Esophagus muscularis mucosa (tissue), 3 donors: ENCODE data around the gene TM7SF2.

Source experiments
- POLR2AphosphoS5 ChIP-seq, 2 donors: sonication (generic); formaldehyde crosslinking; IDR thresholded peaks; one replicate each; pipeline ENCODE4 v1.6.1; 2017; ENCODE audit warnings: antibody characterized with exemption in 2 of 2
- TF ChIP-seq, protein P1 (sequence below), 3 experiments: fragments of 200-600 bp in 2 of 3; fragments of 450-650 bp in 1 of 3; sonication (generic) in 2 of 3; IDR thresholded peaks; one replicate each; pipeline ENCODE4 v1.5.1; 2017 to 2019; ENCODE audit warnings: antibody characterized with exemption in 3 of 3, mild to moderate bottlenecking in 2 of 3, moderate library complexity in 1 of 3

DNA sequence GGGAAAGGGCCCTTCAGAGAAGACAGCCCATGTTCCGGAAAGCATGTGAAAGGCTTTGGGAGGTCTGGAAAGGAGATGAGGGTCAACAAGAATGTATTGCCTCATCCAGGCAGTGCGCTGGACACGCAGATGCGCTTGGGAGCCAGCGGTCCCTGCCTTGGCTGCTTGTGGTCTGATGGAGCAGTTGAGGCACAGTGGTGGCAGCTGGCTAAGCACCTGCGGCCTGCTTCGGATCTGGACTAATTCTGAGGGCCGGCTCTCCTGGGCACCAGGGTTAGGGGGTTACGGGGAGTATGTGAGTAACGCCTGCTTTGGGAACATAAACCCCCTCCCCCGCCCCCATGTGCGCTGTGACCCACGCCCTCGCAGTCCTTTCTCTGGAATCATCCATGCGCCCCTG is 4.6 kb upstream of the TM7SF2 start:
- TF ChIP-seq, protein P1, sequence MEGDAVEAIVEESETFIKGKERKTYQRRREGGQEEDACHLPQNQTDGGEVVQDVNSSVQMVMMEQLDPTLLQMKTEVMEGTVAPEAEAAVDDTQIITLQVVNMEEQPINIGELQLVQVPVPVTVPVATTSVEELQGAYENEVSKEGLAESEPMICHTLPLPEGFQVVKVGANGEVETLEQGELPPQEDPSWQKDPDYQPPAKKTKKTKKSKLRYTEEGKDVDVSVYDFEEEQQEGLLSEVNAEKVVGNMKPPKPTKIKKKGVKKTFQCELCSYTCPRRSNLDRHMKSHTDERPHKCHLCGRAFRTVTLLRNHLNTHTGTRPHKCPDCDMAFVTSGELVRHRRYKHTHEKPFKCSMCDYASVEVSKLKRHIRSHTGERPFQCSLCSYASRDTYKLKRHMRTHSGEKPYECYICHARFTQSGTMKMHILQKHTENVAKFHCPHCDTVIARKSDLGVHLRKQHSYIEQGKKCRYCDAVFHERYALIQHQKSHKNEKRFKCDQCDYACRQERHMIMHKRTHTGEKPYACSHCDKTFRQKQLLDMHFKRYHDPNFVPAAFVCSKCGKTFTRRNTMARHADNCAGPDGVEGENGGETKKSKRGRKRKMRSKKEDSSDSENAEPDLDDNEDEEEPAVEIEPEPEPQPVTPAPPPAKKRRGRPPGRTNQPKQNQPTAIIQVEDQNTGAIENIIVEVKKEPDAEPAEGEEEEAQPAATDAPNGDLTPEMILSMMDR (IDR thresholded peaks at IDR 0.05): no peak
- no peak for TF ChIP-seq POLR2AphosphoS5 (IDR thresholded peaks at IDR 0.05)
